Activated naive CD4-positive, alpha-beta T cell treated with anti-CD3 and anti-CD28 coated beads, Interleukin-2, amount 50 U/mL, for 24 hours (primary cell): ENCODE measurements around the gene SGCA.

Experiments
- H3K27ac Mint-ChIP-seq: one replicate; pipeline ENCODE4 v1.8.0; 2021; ENCODE audit warnings: mild to moderate bottlenecking, mixed read lengths
- H3K27me3 Mint-ChIP-seq: one replicate; pipeline ENCODE4 v1.8.0; 2021; ENCODE audit warnings: mixed read lengths
- H3K36me3 Mint-ChIP-seq: one replicate; pipeline ENCODE4 v1.8.0; 2021; ENCODE audit warnings: mixed read lengths
- H3K4me1 Mint-ChIP-seq: one replicate; pipeline ENCODE4 v1.8.0; 2021; ENCODE audit warnings: mixed read lengths
- H3K4me3 Mint-ChIP-seq: one replicate; pipeline ENCODE4 v1.8.0; 2021; ENCODE audit warnings: mild to moderate bottlenecking, mixed read lengths
- H3K9me3 Mint-ChIP-seq: one replicate; pipeline ENCODE4 v1.8.0; 2021; ENCODE audit warnings: mixed read lengths

The SGCA gene

GRCh38 chr17:50165867-50166517 is at the start of gene SGCA:
Gene SGCA, plus strand, starts transcription at chr17:50166005. Its CDS starts 36 bp downstream, at chr17:50166041.
- H3K9me3 Mint-ChIP-seq = no peaks in the 10 kb centered on the region
- peaks cover 37% of the 10 kb centered on the region for H3K4me1 Mint-ChIP-seq
- H3K36me3 Mint-ChIP-seq = no peaks in the 10 kb centered on the region
- H3K4me3 Mint-ChIP-seq = no peak within 1 kb of the TSS
- H3K27ac Mint-ChIP-seq = peak within 1 kb of the TSS; percentile 26
- no peaks in the 10 kb centered on the region for H3K27me3 Mint-ChIP-seq

- no peaks in the 10 kb centered on the region for H3K9me3 Mint-ChIP-seq
- H3K27ac Mint-ChIP-seq = no peak overlapping the region
- H3K36me3 Mint-ChIP-seq = no peaks in the 10 kb centered on the region
- H3K27me3 Mint-ChIP-seq = peaks cover 22% of the 10 kb centered on the region
- H3K4me1 Mint-ChIP-seq = peaks cover 13% of the 10 kb centered on the region
- H3K4me3 Mint-ChIP-seq = peak overlapping the region; percentile 52
Observed at GRCh38 chr17:50117202-50118051, 48.4 kb upstream of the SGCA start.

GRCh38 chr17:50118076-50118827 is 47.6 kb upstream of the SGCA start:
- Mint-ChIP-seq H3K27ac (no peak overlapping the region), H3K27me3 (peaks cover 22% of the 10 kb centered on the region), H3K4me1 (peaks cover 13% of the 10 kb centered on the region), H3K4me3 (no peak overlapping the region), H3K36me3 (no peaks in the 10 kb centered on the region), H3K9me3 (no peaks in the 10 kb centered on the region)

- H3K36me3 Mint-ChIP-seq = no peaks in the 10 kb centered on the region
- H3K4me3 Mint-ChIP-seq = no peak overlapping the region
- H3K9me3 Mint-ChIP-seq = no peaks in the 10 kb centered on the region
- no peak overlapping the region for H3K27ac Mint-ChIP-seq
- H3K4me1 Mint-ChIP-seq = peaks cover 13% of the 10 kb centered on the region
- H3K27me3 Mint-ChIP-seq = peaks cover 22% of the 10 kb centered on the region
Observed at GRCh38 chr17:50118828-50119218, 47.0 kb upstream of the SGCA start.

GRCh38 chr17:50120475-50121253 is 45.1 kb upstream of the SGCA start:
- Mint-ChIP-seq H3K27me3 (peaks cover 17% of the 10 kb centered on the region), H3K4me1 (peaks cover 7% of the 10 kb centered on the region)

GRCh38 chr17:50122945-50123344 is 42.9 kb upstream of the SGCA start:
- Mint-ChIP-seq H3K36me3 (no peaks in the 10 kb centered on the region), H3K4me1 (no peaks in the 10 kb centered on the region), H3K9me3 (no peaks in the 10 kb centered on the region), H3K4me3 (no peak overlapping the region), H3K27ac (peak overlapping the region; percentile 33), H3K27me3 (peaks cover 10% of the 10 kb centered on the region)

More at GRCh38 chr17:50120475-50121253, 45.1 kb upstream of the SGCA start:
- Mint-ChIP-seq H3K9me3 (no peaks in the 10 kb centered on the region), H3K36me3 (no peaks in the 10 kb centered on the region), H3K27ac (no peak overlapping the region), H3K4me3 (no peak overlapping the region)

- no peaks in the 10 kb centered on the region for H3K36me3 Mint-ChIP-seq
- H3K27me3 Mint-ChIP-seq = peaks cover 11% of the 10 kb centered on the region
- peaks cover 5% of the 10 kb centered on the region for H3K4me1 Mint-ChIP-seq
- H3K27ac Mint-ChIP-seq = no peak overlapping the region
- H3K9me3 Mint-ChIP-seq = no peaks in the 10 kb centered on the region
- no peak overlapping the region for H3K4me3 Mint-ChIP-seq
Observed at GRCh38 chr17:50123649-50124349, 42.0 kb upstream of the SGCA start.

GRCh38 chr17:50125420-50125997 is 40.3 kb upstream of the SGCA start:
- Mint-ChIP-seq H3K9me3 (no peaks in the 10 kb centered on the region), H3K27ac (no peak overlapping the region), H3K36me3 (no peaks in the 10 kb centered on the region), H3K27me3 (peaks cover 4% of the 10 kb centered on the region), H3K4me1 (peaks cover 6% of the 10 kb centered on the region), H3K4me3 (no peak overlapping the region)

GRCh38 chr17:50127697-50128361 is 38.0 kb upstream of the SGCA start:
- Mint-ChIP-seq H3K4me3 (no peak overlapping the region), H3K27me3 (peaks cover 9% of the 10 kb centered on the region), H3K4me1 (peaks cover 27% of the 10 kb centered on the region), H3K36me3 (no peaks in the 10 kb centered on the region), H3K27ac (no peak overlapping the region), H3K9me3 (no peaks in the 10 kb centered on the region)

GRCh38 chr17:50128441-50129352 is 37.1 kb upstream of the SGCA start:
- Mint-ChIP-seq H3K27ac (peak overlapping the region; percentile 72), H3K4me1 (peaks cover 27% of the 10 kb centered on the region), H3K27me3 (peaks cover 9% of the 10 kb centered on the region), H3K36me3 (no peaks in the 10 kb centered on the region), H3K4me3 (peak overlapping the region; percentile 68), H3K9me3 (no peaks in the 10 kb centered on the region)

GRCh38 chr17:50129353-50129727 is 36.5 kb upstream of the SGCA start:
- Mint-ChIP-seq H3K27me3 (peaks cover 9% of the 10 kb centered on the region), H3K36me3 (peaks cover 2% of the 10 kb centered on the region), H3K4me1 (peaks cover 27% of the 10 kb centered on the region), H3K4me3 (peak overlapping the region; percentile 69), H3K27ac (no peak overlapping the region), H3K9me3 (no peaks in the 10 kb centered on the region)

GRCh38 chr17:50129728-50130558 is 35.9 kb upstream of the SGCA start, which contains the start of gene SAMD14:
Gene SAMD14, minus strand, starts transcription at chr17:50130160. Its CDS starts 5,201 bp downstream, at chr17:50124959.
- H3K27me3 Mint-ChIP-seq = peaks cover 9% of the 10 kb centered on the region
- H3K4me3 Mint-ChIP-seq = peak within 1 kb of the TSS; percentile 82
- H3K36me3 Mint-ChIP-seq = peaks cover 2% of the 10 kb centered on the region
- no peaks in the 10 kb centered on the region for H3K9me3 Mint-ChIP-seq
- H3K4me1 Mint-ChIP-seq = peaks cover 27% of the 10 kb centered on the region
- no peak within 1 kb of the TSS for H3K27ac Mint-ChIP-seq
